ENCODE measurements around the gene CCDC77.
"Not testable (repeated sequence)": the region's sequence is repeated elsewhere in the genome, so short reads cannot be mapped to it uniquely, and the experiment has no call there.

Gene CCDC77

DNA sequence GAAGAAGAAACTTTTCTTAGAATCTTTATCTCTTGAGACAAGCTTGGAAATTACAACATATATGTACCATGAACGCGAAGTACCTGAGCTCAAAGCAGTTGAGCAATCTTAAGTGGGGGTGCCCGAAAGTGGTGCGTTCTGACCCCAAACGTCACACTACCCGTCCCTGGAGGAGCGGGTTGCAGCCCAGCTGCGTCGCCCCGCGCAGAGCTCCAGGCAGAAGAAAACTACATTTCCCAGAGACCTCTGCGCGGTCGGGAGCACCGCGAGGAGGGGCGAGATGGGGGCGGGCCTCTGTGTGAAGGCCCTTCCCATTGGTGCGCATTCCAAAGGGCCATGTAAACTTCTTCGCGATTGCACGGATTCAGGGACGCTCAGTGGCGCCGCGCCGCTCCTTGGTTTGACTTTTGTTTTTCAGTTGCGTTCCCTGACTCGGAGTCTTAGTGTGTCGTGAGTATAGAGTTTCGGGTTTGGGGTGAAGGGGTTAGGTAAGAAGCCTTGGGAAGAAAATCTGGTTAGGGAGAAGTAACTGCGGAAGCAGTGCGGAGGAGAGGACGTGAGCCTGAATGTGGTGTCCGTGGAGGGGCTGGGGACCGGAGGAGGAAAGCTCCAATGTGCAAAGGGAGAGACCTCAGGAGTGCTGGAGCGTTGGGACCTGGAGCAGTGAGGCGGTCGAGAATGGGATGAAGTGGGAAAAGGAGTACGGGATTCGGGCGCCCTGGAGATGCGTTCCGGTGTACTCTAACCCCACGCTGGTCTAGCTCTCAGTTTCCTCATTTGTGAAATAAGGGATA, at the start of gene CCDC77:
TSS of gene CCDC77 (plus strand) at position 410 of the 794 bp plus-strand sequence. CDS start 7,740 bp downstream, outside the sequence.
- H3K4me3 ChIP-seq (ENCODE audit: low read length): peak within 1 kb of the TSS; percentile 96
- TF ChIP-seq, protein P1, sequence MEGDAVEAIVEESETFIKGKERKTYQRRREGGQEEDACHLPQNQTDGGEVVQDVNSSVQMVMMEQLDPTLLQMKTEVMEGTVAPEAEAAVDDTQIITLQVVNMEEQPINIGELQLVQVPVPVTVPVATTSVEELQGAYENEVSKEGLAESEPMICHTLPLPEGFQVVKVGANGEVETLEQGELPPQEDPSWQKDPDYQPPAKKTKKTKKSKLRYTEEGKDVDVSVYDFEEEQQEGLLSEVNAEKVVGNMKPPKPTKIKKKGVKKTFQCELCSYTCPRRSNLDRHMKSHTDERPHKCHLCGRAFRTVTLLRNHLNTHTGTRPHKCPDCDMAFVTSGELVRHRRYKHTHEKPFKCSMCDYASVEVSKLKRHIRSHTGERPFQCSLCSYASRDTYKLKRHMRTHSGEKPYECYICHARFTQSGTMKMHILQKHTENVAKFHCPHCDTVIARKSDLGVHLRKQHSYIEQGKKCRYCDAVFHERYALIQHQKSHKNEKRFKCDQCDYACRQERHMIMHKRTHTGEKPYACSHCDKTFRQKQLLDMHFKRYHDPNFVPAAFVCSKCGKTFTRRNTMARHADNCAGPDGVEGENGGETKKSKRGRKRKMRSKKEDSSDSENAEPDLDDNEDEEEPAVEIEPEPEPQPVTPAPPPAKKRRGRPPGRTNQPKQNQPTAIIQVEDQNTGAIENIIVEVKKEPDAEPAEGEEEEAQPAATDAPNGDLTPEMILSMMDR (conservative IDR thresholded peaks at IDR 0.05; ENCODE audit: low read length): peak; percentile 35
- peak; percentile 86 for DNase-seq (ENCODE audit: low read depth)

DNA sequence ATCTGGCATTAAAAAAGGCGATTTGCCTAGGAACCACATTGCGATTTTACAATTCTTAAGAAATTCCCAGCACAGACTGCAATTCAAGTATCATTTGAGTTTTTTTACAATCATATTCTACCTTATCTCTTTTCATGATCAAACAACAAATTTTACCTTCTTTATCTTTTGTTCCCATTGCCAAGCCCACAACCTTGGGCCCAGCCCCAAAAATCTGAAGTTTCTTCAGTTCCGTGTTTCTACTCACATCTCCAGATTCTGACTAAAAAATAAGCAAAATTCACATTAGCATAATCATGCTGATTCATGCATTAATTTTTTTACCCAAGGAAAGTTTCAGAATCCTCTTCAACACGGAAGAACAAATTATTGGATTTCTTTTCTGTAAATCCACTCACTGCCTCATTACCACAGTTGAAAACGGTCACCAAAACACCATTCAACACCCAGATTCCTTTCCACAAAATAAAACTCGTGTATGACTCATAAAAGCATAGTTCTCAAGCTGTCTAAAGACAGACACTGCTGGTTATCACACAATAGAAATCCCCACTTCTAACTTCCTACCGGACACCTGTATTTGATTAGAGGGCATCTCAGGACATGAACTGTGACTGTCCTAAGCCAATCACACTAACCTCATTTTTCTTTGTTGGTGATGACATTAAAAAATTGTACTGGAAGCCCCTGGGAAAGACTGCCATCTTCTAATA, 45.0 kb upstream of the CCDC77 start:
- peak; percentile 75 for DNase-seq (ENCODE audit: low read depth)
- TF ChIP-seq, protein P1 (conservative IDR thresholded peaks at IDR 0.05; ENCODE audit: low read length): no peak
- no peak overlapping the region for H3K4me3 ChIP-seq (ENCODE audit: low read length)

DNA sequence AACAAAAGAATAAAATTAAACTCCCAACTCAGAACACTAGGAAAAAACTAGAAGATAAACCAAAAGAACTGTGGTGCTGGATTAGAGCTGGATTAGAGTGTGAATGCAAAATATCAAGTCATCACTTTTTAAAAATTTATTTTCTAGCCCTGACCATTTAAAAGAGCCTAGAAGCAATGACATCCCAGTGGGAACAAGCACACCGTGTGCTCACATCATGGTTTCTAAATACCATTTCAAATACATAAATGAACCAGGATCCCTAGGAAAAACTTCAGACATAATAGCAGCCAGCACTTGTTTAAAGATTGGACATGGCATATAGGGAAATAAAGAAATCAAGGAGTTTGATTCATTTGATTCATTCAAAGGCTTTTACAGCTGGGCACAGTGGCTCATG, 42.4 kb upstream of the CCDC77 start:
- TF ChIP-seq, protein P1 (conservative IDR thresholded peaks at IDR 0.05; ENCODE audit: low read length): no peak
- DNase-seq (ENCODE audit: low read depth): no peak
- no peak overlapping the region for H3K4me3 ChIP-seq (ENCODE audit: low read length)

DNA sequence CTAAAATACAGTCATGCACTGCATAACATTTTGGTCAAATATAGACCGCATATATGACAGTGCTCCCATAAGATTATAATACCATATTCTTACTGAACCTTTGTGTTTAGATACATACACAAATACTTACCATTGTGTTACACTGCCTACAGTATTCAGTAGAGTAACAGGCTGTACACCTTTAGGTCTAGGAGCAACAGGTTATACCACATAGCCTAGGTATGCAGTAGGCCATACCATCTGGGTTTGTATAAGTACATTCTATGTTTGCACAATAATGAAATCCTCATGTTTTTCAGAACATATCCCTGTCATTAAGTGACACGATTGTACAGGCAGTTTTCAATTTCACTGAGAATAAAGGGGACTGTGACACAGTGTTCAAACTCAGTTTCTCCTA, 34.6 kb upstream of the CCDC77 start:
- no peak for DNase-seq (ENCODE audit: low read depth)
- TF ChIP-seq, protein P1 (conservative IDR thresholded peaks at IDR 0.05; ENCODE audit: low read length): no peak
- no peak overlapping the region for H3K4me3 ChIP-seq (ENCODE audit: low read length)

DNA sequence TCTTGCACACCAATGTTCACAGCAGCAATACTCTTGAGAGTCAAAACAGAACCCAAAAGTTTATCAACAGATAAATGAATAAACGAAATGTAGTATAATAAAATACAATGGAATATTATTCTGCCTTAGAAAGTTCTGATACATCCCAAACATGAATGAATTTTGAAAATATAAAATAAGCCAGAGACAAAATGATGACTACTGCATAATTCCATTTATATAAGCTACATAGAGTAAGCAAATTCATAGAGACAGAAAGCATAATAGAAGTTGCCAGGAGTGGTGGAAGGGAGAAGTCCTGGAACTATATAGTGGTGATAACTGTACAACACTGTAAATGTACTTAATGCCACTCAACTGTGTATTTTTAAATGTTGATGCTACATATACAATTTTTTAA, 33.5 kb upstream of the CCDC77 start:
- TF ChIP-seq, protein P1 (conservative IDR thresholded peaks at IDR 0.05; ENCODE audit: low read length): no peak
- H3K4me3 ChIP-seq (ENCODE audit: low read length): no peak overlapping the region
- DNase-seq (ENCODE audit: low read depth): no peak

DNA sequence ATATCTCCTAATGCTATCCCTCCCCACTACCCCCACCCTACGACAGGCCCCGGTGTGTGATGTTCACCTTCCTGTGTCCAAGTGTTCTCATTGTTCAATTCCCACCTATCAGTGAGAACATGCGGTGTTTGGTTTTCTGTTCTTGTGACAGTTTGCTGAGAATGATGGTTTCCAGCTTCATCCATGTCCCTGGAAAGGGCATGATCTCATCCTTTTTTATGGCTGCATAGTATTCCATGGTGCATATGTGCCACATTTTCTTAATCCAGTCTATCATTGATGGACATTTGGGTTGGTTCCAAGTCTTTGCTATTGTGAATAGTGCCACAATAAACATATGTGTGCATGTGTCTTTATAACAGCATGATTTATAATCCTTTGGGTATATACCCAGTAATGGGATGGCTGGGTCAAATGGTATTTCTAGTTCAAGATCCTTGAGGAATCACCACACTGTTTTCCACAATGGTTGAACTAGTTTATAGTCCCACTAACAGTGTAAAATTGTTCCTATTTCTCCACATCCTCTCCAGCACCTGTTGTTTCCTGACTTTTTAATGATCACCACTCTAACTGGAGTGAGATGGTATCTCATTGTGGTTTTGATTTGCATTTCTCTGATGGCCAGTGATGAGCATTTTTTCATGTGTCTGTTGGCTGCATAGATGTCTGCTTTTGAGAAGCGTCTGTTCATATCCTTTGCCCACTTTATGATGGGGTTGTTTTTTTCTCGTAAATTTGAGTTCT, 30.5 kb upstream of the CCDC77 start:
- not testable (repeated sequence) for DNase-seq (ENCODE audit: low read depth)

DNA sequence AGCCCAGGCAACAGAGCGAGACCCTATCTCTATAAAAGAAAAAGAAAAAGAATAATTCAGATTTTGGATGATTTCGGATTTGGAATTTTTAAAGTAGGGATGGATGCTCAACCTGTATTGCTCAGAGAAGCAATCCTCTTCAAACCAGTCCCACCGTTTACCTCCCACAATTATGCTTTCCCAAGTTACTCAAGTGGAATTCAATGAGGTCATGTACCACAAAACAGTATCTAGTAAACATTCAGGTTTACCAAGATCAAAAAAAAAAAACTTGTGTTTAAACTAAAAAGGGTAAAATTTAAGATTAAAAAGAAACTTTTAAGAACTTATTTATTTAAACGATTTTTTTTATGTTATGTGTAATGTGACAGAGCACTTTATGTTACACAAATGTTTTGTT, 14.8 kb upstream of the CCDC77 start:
- TF ChIP-seq, protein P1 (conservative IDR thresholded peaks at IDR 0.05; ENCODE audit: low read length): no peak
- DNase-seq (ENCODE audit: low read depth): peak; percentile 57
- H3K4me3 ChIP-seq (ENCODE audit: low read length): peak overlapping the region; percentile 89

More for the DNA sequence above, 30.5 kb upstream of the CCDC77 start:
- H3K4me3 ChIP-seq (ENCODE audit: low read length): not testable (repeated sequence)
